GM21526 (cell line): ENCODE data around the gene PTPRH.
"Not testable (repeated sequence)": the region's sequence is repeated elsewhere in the genome, so short reads cannot be mapped to it uniquely, and the experiment has no call there.

Source experiments
- ATAC-seq: cut with Tn5 transposase; IDR thresholded peaks from one replicate; pipeline ENCODE4 v1.9.1; 2021; ENCODE audit warnings: moderate library complexity; ENCODE audit not compliant: unreplicated experiment, low FRiP score

Gene PTPRH

DNA sequence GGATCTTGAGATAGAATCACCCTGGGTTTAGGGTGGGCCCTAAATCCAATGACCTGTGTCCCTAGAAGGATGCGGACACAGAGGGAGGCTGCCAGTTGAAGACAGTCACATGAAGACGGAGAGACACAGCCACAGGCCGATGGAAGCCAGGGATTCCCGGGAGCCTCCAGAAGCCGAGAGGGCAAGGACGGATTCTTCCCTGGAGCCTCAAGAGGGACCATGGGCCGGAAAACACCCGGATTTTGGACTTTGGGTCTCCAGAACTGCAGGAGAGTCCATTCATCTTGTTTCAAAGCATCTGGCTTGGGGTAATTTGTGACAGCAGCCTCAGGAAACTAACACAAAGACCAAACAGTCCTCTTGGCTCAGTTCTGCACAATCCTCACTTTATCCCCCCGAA lies 17.0 kb upstream of the PTPRH start:
- no peak for ATAC-seq

DNA sequence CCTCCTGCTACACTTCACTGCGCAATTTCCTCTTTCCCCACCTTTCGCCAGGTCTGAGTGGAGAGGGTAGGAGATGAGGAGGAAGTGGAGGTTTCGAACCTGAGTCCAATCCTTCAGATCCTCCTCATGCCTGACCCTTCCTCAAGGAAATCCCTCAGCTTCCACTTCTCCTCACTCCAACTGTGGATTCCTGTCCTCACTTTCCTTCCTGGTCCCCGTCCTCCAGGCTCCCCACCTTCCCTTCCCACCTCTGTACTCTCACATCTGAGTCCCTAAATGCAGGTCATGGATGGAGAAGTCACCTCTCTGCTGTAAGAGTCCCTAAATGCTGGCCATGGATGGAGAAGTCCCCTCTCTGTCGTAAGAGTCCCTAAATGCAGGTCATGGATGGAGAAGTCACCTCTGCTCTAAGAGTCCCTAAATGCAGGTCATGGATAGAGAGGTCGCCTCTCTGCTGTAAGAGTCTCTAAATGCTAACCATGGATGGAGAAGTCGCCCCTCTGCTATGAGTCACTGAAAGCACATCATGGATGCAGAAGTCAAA lies 16.2 kb upstream of the PTPRH start:
- ATAC-seq: no peak

DNA sequence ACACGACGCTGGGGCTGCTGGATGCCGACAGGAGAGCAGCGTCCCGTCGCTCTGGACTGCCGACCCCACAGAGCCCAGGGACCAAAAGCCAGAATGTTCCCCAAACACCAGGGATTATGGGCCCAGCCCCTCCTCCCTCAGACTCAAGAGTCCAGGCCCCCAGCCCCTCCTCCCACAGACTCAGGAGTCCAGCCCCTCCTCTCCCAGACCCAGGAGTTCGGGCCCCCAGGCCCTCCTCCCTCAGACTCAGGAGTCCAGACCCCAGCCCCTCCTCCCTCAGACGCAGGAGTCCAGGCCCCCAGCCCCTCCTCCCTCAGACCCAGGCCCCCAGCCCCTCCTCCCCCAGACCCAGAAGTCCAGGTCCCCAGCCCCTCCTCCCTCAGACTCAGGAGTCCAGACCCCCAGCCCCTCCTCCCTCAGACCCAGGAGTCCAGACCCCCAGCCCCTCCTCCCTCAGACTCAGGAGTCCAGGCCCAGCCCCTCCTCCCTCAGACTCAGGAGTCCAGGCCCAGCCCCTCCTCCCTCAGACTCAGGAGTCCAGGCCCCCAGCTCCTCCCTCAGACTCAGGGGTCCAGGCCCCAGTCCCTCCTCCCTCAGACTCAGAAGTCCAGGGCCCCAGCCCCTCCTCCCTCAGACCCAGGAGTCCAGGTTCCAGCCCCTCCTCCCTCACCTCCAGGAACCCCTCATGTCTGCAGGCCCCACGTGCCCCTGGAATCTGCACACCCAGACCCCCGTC lies 15.5 kb upstream of the PTPRH start:
- ATAC-seq: not testable (repeated sequence)

DNA sequence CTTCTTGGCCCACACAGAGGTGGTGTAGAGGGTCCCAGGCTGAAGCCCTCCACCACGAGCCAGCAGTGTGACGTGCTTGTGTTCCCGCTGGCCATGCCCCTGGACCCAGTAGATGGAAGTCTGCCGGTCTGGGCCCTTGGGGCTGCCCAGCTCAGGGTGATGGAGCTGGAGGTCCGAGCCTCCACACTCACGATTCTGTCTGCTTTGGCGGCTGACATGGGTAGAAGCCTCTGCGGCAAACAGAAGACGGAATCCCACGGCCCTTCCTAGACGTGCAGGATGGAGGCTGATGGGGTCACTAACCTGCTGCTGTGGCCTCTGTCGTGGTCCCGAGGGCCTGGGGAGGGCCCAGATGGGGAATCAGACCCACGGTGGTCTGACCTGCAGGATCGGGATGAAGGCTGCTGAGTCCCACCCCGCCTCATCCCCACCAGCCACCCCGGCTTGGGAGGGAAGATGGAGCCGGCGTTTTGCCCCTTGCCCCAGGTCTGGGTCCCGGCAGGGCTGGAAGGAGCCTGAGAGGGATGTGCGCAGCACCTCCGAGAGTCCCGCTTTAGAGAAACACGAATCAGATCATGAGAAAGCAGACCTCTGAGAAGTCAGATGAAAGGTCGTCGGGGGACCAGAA lies 14.9 kb upstream of the PTPRH start:
- ATAC-seq: no peak

DNA sequence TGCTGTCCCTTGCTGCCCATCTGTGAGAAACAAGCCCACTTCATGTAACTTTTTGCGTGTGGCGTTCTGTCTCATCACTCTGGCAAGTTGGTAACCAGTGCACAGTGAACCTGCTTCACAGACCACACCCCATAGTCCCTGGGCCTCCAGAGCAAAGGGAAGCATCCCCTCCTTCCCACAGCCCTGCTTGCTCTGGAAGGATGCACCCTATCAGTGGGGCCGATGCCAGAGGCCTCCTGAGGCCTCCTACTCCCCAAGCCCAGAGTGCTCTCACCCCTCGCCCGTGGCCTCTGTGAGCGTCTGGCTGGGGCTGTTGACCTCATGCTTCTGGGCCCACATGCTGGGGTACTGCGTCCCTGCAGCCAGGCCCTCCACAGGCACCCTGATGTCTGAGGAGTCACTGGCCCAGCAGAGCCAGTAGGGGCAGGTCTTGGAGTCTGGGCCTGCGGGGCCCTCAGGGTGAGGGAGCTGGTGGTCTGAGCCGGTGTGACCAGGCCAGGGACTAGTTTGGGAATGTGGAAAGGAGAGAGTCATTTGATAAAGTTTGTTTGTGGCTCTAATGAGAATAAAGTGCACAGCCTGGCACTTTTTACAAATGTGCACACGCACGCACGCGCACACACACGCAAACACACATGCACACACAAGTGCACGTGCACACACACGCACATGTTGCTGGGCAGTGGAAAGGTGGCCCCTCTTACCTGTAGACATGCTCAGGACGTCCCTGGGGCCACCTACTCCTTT lies 14.2 kb upstream of the PTPRH start:
- ATAC-seq: no peak

DNA sequence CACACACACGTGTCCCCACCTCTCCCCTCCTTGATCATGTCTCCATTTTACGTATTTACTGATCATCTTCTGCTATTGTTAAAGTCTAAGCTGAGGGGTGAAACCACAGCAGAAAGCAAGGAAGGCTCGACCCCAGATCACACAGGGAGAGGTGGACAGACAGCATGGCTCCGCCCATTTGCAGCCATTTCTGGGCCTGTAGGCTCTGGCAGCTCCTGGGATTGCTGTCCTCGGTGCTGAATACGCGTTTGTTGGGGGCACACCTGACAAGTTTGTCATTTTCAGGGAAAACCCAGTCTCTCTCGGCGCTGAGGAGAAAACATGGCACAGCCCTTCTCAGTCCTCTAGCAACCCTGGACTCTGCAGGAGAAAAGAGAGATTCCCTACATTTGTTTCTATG lies 11.2 kb upstream of the PTPRH start:
- no peak for ATAC-seq

DNA sequence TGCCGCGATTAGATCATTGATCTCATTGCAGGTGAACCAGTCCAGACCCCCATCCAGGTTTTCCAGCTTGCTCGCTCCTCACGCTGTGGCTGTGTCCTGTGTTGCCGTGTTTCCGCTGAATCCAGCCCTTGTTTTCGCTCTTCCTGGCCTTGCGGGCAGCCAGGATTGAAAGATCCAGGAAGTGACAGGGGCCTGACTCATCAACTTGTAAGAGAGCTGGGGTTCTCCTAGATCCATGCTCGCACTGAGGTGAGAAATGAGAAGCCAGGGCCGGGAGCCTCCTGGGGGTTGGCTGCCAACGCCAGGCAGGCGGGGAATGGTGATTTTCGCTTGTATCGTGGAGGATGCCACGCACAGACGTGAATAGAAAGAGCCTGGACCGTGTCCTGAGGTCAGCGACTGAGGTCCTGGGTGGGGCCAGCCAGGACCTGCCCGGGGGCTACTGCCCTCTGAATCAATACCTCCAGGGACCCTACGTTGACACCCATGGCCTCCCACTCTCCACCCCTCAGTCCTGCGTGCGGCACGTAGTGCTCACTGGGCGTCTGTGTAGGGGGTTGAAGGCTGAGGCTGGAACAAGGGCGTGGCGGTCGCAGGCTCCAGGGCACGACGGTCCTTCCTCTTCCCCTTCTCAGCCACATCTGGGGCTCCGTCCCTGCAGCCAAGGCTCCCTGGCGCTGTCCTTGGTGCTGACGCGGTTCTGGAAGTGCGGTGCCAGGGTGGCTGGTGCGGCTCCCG lies 7.3 kb upstream of the PTPRH start:
- ATAC-seq: no peak

DNA sequence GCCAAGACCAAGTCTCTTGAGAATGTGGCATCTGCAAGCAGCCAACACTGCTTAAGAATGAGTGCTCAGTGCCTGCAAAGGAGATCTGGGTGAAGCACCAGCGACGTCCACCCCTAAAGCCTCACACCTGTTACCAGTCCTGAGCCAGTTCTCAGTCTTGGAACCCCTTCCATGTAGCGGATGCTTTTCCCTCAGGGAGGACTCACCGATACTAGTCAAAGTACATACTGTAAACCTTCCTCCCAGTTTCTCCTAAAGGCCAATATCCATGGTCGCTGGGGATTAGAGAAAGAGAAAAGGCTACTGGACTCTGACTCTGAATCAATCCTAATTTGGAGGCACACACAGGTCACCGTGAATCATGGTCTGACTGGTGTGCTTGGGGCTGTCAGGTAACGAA lies 4.2 kb upstream of the PTPRH start:
- no peak for ATAC-seq

DNA sequence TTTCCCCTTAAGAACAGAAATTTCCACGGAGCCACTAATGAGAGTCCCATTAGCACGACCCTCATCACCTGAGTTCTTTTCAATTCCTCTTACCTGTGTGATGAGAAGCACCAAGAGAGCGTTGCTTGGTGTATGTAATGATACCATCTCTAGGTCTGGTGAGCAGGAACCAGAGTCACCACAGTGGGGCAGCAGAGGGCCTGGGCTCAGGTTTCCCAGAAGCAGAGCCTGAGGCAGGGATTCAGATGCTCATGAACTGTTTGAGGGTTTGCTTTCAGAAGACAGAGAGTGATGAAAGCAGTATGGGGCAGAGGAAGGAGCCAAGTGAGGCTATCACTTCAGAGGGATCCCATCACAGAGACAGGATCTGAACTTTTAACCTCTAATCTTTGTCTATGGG lies 3.1 kb upstream of the PTPRH start:
- no peak for ATAC-seq

DNA sequence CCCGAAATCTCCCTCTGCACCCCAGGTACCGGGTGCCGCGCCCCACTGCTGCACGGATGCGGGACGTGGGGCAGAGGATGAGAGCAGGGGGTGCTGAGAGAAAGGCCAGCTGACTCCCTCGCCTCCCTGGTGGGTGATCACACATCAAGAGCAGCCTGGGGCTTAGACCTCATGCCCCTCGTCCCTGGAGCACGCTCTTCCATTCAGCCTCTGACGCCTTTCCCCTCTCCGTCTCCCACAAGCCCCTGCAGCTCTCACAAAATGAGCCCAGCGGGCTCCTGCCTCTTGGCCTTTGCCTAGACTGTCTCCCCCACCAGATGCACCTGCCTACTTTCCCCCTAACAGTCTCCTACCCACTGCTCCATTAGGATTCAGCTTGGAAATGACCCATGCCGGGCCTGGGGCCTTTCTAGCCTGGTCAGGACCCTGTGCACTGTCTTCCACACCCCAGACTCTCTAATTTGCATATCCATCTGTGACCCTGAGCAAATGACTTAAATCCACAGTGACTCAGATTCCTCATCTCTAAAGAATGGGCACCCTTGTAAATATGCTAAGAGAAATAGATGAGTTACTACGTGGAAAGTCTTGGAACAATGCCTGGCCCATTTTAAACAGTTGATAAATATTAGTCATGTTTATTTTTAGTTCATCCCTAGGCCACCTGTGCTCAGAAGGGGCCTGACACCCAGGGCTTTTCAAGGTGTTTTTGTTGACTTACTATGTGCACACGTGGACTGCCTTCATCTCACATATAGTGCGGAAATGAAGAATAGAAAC lies 582 bp upstream of the PTPRH start:
- ATAC-seq: no peak

DNA sequence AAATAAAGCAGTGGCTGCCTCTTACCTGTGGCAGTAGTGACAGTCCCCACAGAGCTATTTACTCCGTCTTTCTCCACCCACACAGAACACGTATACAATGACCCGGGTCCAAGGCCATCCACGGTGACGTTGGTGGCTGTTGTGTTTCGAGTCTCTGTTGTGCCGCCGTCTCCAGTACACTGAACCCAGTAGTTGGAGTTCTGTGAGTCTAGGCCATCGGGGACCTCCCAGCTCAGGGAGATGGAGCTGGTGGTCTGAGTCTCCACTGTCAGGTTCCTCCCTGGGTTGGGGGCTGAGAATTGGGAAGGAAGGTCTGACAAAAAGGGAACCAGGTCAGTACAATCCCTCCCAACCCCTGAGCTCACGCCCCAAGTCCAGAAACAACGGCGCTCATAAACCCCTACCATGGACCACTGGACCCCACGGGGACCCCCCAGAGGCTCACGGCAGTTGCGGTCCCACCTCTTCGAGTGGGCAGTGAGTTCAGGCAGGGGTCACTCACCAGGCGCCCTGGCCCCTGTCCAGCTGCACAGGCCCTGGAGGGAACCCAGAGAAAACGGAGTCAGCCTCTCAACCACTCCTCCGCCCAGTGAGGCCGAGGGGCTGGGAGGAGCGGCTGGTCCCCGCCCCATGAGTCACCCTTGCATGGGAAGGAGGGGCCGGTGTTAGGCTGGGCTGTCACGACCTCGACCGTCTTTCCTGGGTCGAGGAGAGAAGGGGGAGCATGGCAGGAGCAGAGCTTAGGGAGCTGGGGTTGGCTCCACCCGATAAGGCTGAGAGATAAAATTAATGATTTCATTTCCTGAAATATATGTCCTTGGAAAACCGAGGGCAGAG lies 2.4 kb downstream of the PTPRH start:
- ATAC-seq: no peak

DNA sequence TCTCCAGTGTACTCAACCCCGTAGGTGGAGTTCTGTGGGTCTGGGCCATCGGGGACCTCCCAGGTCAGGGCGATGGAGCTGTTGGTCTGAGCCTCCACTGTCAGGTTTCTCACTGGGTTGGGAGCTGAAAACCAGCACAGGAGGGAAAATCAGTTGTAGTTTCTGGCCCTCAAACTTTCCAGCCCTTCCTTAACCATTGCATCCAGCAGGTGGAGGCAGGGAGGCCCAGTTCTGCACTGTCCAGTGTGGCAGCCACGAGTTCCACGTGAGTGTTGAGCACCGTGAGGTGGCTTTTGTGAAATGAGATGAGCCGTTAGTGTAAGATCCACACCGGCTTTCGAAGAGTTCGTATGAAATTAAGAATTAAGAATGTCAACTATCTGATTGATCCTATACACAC lies 7.1 kb downstream of the PTPRH start:
- not testable (repeated sequence) for ATAC-seq

DNA sequence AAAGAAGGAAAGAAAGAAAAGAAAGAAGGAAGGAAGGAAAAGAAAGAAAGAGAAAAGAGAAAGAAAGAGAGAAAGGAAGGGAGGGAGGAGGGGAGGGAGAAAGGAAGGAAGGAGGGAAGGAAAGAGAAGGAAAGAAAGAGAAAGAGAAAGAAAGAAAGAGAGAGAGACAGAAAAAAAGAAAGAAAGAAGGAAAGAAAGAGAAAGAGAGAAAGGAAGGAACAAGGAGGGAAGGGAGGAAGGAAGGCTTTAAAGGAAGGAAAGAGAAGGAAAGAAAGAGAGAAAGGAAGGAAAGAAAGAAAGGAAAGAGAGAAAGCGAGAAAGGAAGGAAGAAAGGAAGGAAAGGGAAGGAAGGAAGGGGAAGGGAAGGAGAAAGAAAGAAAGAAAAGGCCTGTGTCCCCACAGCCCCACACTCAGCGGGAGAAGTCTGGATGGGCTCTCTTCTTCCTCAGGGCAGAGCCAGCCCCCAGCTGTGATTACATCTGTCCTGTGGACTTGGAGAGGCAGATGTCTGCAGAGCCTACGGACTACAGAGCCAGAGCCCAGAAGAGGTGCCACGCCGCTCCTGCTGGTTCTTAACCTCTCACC lies 9.6 kb downstream of the PTPRH start:
- ATAC-seq: no peak

DNA sequence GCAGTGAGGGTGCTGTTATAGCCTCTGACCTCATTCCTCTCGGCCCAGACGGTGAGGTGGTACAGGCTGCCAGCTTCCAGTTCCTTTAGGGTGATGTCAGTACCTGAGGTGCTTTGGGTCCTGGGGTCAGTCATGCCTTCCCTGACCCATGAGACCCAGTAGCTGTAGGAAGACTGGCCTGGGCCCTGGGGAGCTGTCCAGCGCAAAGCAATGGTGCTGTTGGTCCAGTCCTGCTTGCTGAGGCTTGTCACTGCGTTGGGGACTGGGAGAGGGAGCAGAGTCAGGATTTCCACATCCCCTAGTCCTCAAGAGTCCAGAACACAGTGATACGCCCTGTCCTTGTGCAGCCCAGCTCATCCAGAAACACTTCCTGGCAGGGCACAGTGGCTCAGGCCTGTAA lies 10.7 kb downstream of the PTPRH start:
- no peak for ATAC-seq

DNA sequence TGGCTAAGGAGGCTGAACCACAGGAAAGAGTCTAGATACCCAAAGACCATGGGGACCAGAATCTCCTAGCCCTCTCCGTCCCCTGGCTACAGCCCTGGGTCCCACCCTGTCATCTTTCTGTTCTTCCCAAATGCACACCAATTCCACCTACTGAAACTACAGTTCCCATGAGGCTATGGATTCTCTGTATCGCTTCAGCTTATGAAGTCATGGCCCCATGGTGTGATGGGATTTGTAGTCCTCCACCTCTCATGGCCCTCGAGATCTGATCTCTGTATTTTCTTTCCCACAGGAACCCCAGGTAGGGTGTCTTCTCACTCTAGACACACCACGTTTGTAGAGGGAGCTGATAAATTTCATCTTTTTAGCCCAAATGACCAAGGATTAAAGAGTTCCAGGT lies 11.8 kb downstream of the PTPRH start:
- no peak for ATAC-seq

DNA sequence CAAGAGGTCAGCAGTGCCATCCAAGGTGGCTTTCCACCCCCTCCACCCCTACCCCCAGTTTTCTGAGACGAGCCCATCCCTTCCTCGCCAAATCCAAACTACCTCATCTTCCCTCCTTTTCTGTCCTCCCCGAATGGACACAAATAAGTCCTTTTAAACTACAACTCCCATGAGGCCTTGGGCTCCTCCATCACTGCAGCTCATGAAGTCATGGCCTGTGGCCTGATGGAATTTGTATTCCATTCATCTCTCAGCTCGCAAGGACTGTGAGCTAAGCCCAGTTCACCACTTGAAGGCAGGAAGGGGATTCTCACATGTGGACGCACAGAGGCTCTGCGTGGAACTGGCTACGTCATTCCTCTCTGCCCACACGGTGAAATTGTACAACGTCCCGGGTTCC lies 12.5 kb downstream of the PTPRH start:
- ATAC-seq: no peak

DNA sequence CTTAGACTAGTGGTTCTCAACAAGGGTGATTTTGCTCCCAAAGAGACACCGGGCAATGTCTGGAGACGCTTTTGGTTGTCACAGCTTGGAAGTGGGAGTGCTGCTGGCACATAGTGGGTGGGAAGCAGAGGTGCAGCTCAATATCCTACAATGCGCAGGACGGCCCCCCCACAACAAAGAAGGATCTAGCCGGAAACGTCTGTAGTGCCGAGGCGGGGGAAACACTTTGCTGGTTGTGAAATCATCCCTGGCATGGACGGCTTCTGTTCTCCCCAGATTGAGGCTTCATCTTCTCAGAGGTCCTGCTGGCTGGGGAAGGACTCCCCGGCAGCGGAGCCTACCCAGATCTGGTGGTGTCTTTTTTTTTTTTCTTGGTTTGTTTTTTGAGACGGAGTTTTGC lies 15.8 kb downstream of the PTPRH start:
- ATAC-seq: no peak

DNA sequence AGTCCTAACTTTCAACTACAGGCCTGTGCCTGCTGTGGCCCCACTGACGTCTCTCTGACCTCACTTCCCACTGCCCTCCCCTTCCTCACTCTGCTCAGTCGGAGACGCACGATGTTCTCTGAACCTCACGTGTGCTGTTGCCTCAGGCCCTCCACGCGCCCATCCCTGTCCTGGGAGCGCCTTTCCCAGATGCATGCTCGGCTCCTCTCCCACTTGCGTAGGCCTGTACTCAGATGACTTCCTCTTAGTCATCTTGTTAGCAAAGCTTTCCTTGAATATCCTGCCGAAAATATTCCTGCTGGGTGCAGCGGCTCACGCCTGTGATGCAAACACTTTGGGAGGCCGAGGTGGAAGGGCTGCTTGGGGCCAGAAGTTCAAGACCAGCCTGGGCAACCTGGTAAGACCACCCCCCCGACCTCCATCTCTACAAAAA lies 19.9 kb downstream of the PTPRH start:
- no peak for ATAC-seq

DNA sequence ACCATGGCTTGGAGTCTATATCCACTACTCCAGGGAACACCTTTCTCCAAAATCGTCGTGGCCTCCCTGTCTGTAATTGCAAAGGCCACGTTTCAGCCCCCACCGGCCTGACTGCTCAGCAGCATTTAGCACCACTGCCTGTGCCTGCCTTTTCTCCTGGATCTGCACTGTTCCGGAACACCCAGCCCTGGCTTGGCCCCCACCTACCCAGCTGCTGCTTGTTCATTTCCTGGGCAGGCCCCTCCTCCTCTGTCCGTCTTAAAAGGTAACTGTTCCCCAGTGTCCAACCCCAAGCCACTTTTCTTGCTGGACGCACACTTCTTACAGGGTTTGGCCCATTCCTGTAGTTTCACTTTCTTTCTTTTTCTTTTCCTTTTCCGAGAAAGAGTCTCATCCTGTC lies 20.7 kb downstream of the PTPRH start:
- ATAC-seq: no peak
